NCI-H1048 (cell line): ENCODE measurements around the gene RPL11.
"Not testable (repeated sequence)": the region's sequence is repeated elsewhere in the genome, so short reads cannot be mapped to it uniquely, and the experiment has no call there.

Source experiments
- DNase-seq: peaks from one replicate; lab custom pipeline; 2025; lab: John Stamatoyannopoulos, UW

RPL11 gene

GRCh38 chr1:23691499-23692307 is at the start of gene RPL11:
TSS of gene RPL11 (plus strand) at chr1:23691806. CDS start at chr1:23691824, 18 bp downstream.
- DNase-seq, result peak; percentile 84

- DNase-seq, result no peak
These were observed 47.7 kb upstream of the RPL11 start for GRCh38 chr1:23643736-23644554.

- DNase-seq, result no peak
These were observed 47.1 kb upstream of the RPL11 start for GRCh38 chr1:23644555-23644866.

GRCh38 chr1:23645338-23645737 is 46.3 kb upstream of the RPL11 start:
- no peak for DNase-seq

GRCh38 chr1:23646091-23646490 is 45.5 kb upstream of the RPL11 start:
- DNase-seq, result no peak

- DNase-seq, result no peak
These were observed 45.1 kb upstream of the RPL11 start for GRCh38 chr1:23646541-23646940.

GRCh38 chr1:23648576-23648975 is 43.0 kb upstream of the RPL11 start:
- no peak for DNase-seq

GRCh38 chr1:23649157-23649556 is 42.4 kb upstream of the RPL11 start:
- DNase-seq, result not testable (repeated sequence)

- no peak for DNase-seq
These were observed 41.1 kb upstream of the RPL11 start for GRCh38 chr1:23650344-23650990.

- DNase-seq, result no peak
These were observed 40.4 kb upstream of the RPL11 start for GRCh38 chr1:23651069-23651808.

- DNase-seq, result no peak
These were observed 33.8 kb upstream of the RPL11 start for GRCh38 chr1:23657659-23658275.

GRCh38 chr1:23660671-23661070 is 30.9 kb upstream of the RPL11 start:
- DNase-seq, result no peak

- DNase-seq, result no peak
These were observed 29.7 kb upstream of the RPL11 start for GRCh38 chr1:23661887-23662286.

GRCh38 chr1:23664837-23665795 is 26.5 kb upstream of the RPL11 start:
- no peak for DNase-seq

- no peak for DNase-seq
These were observed 24.2 kb upstream of the RPL11 start for GRCh38 chr1:23667411-23667810.

- DNase-seq, result no peak
These were observed 20.9 kb upstream of the RPL11 start for GRCh38 chr1:23670709-23671108.

GRCh38 chr1:23673086-23673813 is 18.4 kb upstream of the RPL11 start:
- DNase-seq, result no peak

- no peak for DNase-seq
These were observed 11.8 kb upstream of the RPL11 start for GRCh38 chr1:23679815-23680214.

- no peak for DNase-seq
These were observed 8.7 kb upstream of the RPL11 start for GRCh38 chr1:23682946-23683345.

GRCh38 chr1:23684415-23684814 is 7.2 kb upstream of the RPL11 start:
- no peak for DNase-seq
